GM12801 (cell line): Measurements from ENCODE around the gene SLIT3.

Experiments
- CTCF ChIP-seq: IDR thresholded peaks from one replicate; pipeline ENCODE4 v1.5.1; 2011; ENCODE audit warnings: control low read depth; ENCODE audit not compliant: insufficient read length; ENCODE audit errors: extremely low read depth

SLIT3 gene

GRCh38 chr5:169307646-169308045 is 6.7 kb upstream of the SLIT3 start:
- no peak for TF ChIP-seq CTCF

- TF ChIP-seq CTCF, result no peak
Observed at GRCh38 chr5:169305366-169305765, 4.4 kb upstream of the SLIT3 start.

- no peak for TF ChIP-seq CTCF
Observed at GRCh38 chr5:169304175-169304574, 3.2 kb upstream of the SLIT3 start.

- no peak for TF ChIP-seq CTCF
Observed at GRCh38 chr5:169303119-169303515, 2.2 kb upstream of the SLIT3 start.

GRCh38 chr5:169302491-169303118 is 1.7 kb upstream of the SLIT3 start:
- peak; percentile 9 for TF ChIP-seq CTCF

- no peak for TF ChIP-seq CTCF
Observed at GRCh38 chr5:169301986-169302385, 1.0 kb upstream of the SLIT3 start.

GRCh38 chr5:169301386-169301934 is 521 bp upstream of the SLIT3 start:
- TF ChIP-seq CTCF, result no peak
